ENCODE data around the gene TSPAN4. TPM values are rescaled to one million over a fixed set of nuclear protein-coding genes. Genes with fewer than 3 reads are reported as not detected.

Gene TSPAN4
- total and polyA plus RNA-seq, 9 of the 15 experiments (the other 6 are each of a cell fraction or from before 2014, with no cell fraction given), result 0.07 to 31.0 (median 15.7) TPM

DNA sequence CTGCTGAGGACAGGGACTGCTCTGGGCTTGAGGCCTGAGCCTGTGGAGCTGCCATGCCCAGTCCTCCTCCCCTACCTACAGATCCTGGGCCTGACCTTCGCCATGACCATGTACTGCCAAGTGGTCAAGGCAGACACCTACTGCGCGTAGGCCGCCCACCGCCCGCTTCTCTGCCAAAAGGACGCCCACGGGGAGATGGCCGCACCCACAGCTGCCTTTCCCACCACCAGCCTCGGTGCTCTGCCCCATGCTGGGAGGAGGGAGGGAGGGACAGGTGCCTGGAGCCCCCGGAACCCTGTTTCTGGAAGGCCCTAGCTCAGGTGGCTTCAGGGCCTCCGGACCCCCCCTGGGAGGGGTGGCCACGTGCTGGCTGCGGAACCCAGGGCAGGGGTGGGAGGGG lies 23.8 kb downstream of the TSPAN4 start:
- no peaks in the 10 kb centered on the region for H3K9me3 ChIP-seq (replicated peaks; ENCODE audit: control insufficient read depth, insufficient read depth, low read depth, low read length)
- WGBS (ENCODE audit: insufficient coverage, low coverage, missing lambda C conversion rate), result 65% methylated on average over 8 of the region's 14 CpGs
- in situ Hi-C loops (cut with MboI) (no loop called here), intact Hi-C loops (cut with micrococcal nuclease) (no loop called here)
- BruUV-seq (replicated peaks), result no TSS peak
- H3K36me3 ChIP-seq (ENCODE audit: control insufficient read depth, insufficient read depth, low read length), result peaks cover 25% of the 10 kb centered on the region; the same call in 1 of the 3 replicates
- H3K79me2 ChIP-seq (ENCODE audit: control insufficient read depth, insufficient read depth, low read length), result no peaks in the 10 kb centered on the region
- peaks cover 5% of the 10 kb centered on the region for H3K9me1 ChIP-seq (ENCODE audit: control insufficient read depth, insufficient read depth, low read length)
- H3K4me1 ChIP-seq (replicated peaks in 1 of 2; ENCODE audit: control insufficient read depth in 2 of 2, insufficient read depth in 2 of 2, low read length in 2 of 2), result peaks cover 8 to 92% of the 10 kb centered on the region in 2 experiments
- no peak overlapping the region for H2AFZ ChIP-seq (ENCODE audit: low read depth, low read length)
- POLR2A ChIA-PET, result interaction anchor here (0.6 to 1.8 kb wide), 2 partner anchors 9 to 47 kb away, joined by 4 to 5 read pairs; no protein-coding TSS in a partner anchor
- H3K27me3 ChIP-seq (ENCODE audit: control insufficient read depth in 2 of 2, insufficient read depth in 2 of 2, low read length in 2 of 2), result no peaks in the 10 kb centered on the region
- TF ChIP-seq POLR2G (IDR thresholded peaks at IDR 0.05; ENCODE audit: low read depth, low read length) (peak; percentile 64), ZKSCAN1 (IDR thresholded peaks at IDR 0.05; ENCODE audit: low read depth, low read length) (0 out of 2 replicates have a peak, but pooled peaks have one; percentile 67), PTBP1 (IDR thresholded peaks at IDR 0.05; ENCODE audit: low read depth, low read length) (0 out of 2 replicates have a peak, but pooled peaks have one; percentile 29), TRIM28 (IDR thresholded peaks at IDR 0.05) (no peak)
- TF ChIP-seq, protein P1, sequence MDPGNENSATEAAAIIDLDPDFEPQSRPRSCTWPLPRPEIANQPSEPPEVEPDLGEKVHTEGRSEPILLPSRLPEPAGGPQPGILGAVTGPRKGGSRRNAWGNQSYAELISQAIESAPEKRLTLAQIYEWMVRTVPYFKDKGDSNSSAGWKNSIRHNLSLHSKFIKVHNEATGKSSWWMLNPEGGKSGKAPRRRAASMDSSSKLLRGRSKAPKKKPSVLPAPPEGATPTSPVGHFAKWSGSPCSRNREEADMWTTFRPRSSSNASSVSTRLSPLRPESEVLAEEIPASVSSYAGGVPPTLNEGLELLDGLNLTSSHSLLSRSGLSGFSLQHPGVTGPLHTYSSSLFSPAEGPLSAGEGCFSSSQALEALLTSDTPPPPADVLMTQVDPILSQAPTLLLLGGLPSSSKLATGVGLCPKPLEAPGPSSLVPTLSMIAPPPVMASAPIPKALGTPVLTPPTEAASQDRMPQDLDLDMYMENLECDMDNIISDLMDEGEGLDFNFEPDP (CRISPR knock-in tag; IDR thresholded peaks at IDR 0.05), result no peak
- TF ChIP-seq, protein P2, sequence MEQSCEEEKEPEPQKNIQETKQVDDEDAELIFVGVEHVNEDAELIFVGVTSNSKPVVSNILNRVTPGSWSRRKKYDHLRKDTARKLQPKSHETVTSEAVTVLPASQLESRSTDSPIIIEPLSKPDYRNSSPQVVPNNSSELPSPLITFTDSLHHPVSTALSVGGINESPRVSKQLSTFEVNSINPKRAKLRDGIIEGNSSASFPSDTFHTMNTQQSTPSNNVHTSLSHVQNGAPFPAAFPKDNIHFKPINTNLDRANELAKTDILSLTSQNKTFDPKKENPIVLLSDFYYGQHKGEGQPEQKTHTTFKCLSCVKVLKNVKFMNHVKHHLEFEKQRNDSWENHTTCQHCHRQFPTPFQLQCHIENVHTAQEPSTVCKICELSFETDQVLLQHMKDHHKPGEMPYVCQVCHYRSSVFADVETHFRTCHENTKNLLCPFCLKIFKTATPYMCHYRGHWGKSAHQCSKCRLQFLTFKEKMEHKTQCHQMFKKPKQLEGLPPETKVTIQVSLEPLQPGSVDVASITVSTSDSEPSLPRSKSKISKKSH (CRISPR knock-in tag; IDR thresholded peaks at IDR 0.05), result no peak
- H3K4me2 ChIP-seq (ENCODE audit: insufficient read depth, low read length), result no peak overlapping the region
- H3K27ac ChIP-seq (ENCODE audit: extremely low read depth, low read depth, low read length), result no peak overlapping the region
- H3K9ac ChIP-seq (ENCODE audit: insufficient read depth in 1 of 2, low read depth in 2 of 2, low read length in 2 of 2), result no peak overlapping the region
- H4K20me1 ChIP-seq (replicated peaks; ENCODE audit: control insufficient read depth, insufficient read depth, low read length), result peaks cover 21% of the 10 kb centered on the region
- CTCF ChIA-PET (ENCODE audit: low intra/inter-chr PET ratio), result no interaction called here
- H3K4me3 ChIP-seq, result no peak overlapping the region
- ATAC-seq, result no peak
- FAIRE-seq, result no peak
- DNase-seq (ENCODE audit: extremely low read depth in 1 of 4, low spot score in 3 of 4), result no peak

All from K562 (cell line).